HG03520 (cell line): ENCODE results near the gene CFDP1.
A peak's percentile ranks its signal among the peaks of the same experiment; 100 is the strongest.
"Not testable (repeated sequence)": the region's sequence is repeated elsewhere in the genome, so short reads cannot be mapped to it uniquely, and the experiment has no call there.

Experiments
- ATAC-seq: cut with Tn5 transposase; IDR thresholded peaks from one replicate; pipeline ENCODE4 v1.9.1; 2021; ENCODE audit warnings: mild to moderate bottlenecking, moderate library complexity; ENCODE audit not compliant: unreplicated experiment

The CFDP1 gene

DNA sequence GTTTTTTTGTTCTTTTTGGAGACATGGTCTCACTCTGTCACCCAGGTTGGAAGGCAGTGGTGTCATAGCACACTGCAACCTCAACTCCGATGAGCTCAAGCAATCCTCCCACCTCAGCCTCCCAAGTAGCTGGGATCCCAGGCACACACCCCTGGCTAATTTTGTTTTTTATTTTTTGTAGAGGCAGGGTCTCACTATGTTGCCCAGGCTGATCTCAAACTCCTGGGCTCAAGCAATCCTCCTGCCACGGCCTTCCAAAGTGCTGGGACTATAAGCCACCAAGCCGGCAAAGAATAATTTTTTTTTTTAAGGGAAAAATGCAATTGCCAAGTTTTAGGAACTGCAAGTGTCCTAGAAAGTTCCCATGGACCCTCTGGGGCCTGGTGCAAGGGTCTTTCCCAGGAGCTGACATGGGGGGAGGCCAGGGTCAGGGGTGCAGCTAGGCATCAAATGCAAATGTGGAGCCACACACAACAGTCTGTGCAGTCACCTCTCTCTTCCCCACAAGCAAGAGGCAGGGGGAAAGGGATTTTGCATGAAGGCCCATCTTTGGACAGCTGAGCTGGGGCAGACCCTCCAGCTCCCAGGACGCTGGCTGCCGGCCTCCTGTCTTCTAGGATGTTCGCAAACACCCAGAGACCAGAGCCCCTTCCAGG lies 161.7 kb downstream of the CFDP1 start:
- ATAC-seq = no peak

DNA sequence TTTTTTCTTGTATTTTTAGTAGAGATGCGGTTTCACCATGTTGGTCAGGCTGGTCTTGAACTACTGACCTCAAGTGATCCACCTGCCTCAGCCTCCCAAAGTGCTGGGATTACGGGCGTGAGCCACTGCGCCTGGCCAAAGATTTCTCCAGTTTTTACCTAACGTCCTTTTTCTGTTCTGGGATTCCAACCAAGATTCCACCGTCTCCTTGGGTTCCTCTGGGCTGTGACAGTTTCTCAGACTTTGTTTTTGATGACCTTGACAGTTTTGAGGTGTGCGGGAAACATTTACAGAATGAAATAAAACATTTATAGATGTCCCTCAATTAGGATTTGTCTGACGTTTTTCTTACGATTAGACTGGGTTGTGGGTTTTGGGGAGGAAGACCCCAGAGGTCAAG lies 163.9 kb downstream of the CFDP1 start:
- not testable (repeated sequence) for ATAC-seq

DNA sequence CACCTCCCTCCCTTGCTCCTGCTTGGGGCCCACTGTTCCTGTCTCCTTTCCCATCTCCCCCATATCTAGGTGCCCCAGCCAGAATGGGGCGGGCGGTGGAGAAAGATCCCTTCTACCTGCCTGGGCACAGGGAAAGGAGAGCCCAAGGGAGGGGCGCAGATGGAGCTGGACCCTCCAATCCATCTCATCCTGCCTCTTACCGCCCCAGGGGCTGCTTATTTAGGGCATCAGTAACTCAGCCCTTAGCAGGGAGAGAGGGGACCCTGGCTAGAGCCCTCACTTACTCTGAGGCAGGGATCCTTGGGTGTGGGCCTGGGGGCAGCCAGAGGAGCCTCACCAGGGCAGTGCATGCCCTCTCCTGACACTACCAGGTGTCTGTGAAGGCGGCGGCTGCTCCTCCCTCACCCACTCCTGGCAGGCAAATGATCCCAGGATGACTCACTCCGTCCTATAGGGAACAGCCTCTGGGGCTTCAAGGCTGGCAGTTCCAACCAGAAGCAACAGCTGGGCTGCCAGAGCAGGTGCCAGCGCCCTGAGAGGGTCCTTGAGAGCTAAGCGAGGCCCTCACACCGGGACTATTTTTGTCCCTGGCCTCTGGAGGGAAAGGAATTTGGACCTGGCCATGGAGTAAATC lies 165.6 kb downstream of the CFDP1 start:
- ATAC-seq = no peak

DNA sequence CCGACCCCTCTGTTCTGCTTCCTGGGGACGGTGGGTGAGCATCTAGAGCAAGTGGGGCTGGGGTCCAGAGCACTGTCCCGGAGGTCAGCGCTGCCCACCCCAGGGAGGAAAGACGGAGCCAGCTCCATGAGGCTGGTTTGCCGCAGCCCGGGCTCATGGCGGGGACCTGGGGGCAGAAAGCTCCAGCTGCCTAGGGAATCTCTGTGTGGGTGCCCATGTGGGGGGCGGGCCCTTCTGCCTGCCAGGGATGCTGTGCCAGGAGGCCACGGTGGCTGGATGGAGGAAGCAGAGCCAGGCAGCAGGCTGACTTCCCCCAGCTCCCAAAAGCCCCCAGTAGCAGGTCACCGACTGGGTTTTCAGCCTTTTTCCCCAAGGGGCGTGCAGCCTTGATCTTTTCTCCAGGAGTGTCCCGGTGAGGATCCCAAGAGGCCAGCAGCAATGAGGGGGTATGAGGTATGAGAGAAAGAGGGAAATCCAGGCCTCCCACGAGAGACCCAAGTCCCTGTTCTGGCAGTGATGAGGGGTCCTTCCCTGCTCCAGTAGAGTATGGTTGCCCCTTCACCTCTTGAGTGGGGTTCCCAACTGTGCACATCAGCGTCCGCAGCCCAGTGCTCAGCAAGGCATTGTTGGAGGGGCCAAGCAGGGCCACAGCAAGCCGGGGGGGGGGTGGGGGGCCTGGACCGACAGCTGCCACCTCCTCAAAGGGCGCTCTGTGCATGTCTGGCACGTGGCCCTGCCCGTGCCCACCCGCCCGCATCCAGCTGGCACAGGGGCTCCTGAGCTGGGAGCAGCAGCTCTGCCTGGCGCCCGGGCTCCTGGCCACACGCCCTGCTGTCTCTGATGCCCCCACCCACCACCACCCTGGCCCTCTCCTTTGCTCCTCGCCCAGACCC lies 166.3 kb downstream of the CFDP1 start:
- no peak for ATAC-seq

DNA sequence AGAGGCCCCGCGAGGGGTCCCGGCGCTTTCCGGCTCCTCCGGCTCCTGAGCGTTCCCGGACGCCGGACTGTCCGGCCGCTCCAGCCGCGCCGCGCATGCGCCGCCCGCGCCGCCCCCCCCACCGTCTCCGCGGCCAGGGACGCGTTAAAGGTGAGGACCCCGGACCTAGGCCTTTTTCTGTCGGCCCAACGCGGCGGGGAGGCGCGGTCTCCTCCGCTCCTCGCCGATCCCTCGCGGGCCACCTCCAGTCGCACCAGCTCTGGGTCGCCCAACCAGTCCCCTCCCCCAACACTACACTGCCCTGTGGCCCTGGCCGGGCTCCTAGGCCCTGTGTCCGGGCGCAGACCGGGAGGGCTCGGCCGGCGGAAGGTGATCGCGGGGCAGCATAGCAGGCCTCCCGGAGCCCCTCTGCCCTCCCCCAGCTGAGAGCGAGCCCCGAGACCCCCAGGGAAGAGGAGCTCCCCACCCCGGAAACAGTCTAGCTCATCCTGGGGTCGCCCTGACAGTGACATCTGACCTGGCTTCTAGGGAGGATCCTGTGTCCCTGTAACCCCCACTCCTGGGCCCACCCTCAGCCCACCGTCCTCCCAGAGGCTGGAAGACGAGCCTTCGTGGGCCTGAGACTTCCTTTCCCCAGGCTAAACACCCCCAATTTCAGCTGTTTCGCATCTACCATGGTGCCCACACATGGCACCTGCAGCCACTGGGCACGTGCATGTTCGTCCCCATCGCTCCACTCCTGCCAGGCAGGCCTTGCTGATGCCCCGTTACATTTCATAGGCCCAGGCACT lies 167.2 kb downstream of the CFDP1 start:
- peak; percentile 77 for ATAC-seq

DNA sequence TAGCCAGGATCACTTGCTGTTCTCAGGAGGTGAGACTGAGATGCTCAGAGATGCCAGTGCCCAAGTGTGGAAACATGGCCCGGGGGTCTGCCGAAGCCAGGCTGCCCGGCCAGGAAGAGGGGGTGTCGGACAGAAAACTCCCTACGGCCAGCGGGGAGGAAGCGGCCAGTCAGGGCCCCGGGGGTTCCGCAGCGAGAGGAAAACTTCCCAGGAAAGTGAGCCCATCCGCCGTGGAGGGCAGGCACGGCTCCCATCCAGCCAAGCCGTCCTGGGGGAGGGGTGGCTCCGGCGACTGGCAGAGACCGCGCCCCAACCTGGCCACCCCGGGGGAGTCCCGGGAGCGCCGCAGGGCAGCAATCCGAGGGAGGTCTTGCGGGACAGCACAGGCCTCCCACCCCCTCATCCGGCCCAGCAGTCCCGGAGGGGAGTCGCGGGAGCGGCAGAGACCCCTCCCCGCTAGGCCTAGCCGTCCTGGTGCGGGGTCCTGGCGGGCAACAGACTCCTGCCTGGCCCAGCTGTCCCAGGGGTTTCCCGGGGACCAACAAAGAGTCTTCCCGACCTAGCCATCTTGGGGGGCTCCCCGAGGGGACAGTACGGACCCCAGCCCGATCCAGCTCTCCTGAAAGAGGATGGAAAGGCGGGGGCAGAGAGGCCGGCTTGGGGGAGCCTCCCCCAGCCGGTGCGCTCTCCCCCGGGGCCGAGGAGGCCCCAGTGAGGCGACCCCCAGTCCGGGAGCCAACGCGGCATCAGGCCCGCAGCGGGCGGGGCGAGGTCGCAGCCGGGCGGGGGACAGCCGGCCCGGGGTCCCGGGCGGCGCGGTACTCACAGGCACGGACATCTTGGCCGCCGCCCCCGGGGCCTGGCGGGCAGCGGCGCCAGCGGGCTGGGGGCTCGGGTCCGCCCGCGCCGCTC lies 168.0 kb downstream of the CFDP1 start:
- ATAC-seq = no peak

DNA sequence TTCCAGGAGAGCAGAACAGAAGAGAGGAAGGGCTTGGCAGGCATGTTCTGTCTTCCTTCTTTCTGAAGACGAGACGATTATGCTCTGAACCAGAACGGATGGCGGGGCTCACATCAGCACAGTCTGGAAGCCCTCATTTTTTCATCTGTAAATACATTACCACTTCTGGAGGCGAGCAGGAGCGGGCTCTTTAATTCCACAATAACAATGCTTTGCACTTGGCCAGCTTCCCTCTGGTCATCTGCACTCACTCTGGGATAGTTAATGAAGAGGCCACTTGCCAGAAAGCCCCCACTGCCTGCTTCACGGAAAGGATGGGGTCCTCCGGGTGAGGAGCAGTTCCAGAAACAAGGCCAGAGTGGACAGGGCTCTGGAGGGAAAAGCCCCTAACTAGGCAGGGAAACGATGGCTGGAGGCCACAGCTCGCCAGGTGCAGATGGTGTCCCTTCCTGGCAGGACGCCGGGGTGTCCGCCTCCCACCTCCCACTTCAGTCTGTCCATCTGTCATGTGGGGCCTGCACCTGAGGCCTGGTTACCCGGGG lies 168.8 kb downstream of the CFDP1 start:
- ATAC-seq = no peak

DNA sequence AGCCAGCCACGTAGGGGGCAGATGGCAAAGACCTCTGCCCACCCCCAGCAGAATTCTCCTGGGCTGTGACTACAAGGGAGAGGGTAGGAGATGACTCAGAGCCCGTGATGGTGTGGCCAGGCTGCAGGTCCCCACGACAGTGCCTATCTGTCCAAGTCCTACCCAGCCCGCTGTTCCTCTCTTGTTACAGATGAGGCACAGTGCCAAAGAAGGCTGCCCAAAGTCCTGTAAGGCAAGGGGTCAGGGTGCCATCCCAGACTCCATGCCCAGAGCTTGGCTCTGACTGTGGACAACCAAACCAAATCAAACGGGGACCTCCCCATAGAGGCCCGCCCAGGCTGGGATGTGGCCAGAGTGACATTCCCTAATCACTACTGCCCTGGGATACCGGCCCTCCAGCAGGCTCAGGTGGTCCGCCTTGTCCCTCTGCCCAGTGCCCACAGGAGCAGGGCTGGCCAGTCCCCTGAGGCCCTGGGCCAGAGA lies 169.3 kb downstream of the CFDP1 start:
- ATAC-seq = no peak

DNA sequence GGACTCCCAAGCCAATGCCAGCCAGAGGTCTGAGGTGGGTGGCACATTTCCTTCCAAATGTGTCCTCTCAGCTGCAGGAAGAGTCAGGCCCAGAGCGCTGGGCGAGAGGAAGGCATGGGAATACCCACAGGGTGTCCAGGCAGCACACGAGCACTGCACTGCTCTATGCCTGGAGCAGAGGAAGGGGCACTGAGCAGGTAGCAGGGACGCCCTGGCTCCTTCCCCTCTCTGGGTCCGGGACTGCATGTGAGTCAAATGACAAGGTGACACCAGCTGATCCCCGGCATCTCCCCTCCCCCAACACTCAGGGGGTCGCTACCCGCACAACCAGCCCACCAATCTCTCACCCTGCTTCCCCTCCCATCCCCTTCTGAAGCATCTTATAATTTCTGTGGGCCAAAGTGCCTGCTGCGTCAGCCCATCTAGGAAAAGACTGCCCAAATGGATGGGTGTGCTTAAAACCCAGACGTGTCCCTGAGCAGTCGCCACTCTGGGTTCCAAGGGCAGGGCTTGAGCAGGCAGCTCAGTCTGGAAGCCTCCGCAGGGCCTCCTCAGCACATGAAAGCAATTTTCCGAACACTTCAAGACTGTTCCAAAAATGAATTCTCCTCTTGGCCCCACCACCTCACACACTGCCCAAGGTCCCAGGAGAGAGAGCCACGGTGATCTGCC lies 169.9 kb downstream of the CFDP1 start:
- ATAC-seq = no peak

DNA sequence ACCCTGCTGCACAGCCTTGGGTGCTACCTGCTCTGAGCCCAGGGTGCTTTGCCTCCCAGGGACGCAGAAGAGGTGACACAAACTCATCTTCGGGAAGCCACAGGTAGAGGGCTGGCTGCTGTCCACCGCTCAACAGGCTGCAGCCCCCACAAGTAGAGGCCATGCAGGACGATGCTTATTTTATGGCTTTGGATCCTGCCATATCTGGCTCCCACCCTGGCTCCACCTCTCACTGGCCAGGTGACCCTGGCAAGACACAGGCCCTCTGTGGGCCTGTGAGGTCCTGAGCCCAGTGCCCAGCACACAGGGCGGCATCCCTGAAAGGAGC lies 170.5 kb downstream of the CFDP1 start:
- no peak for ATAC-seq

DNA sequence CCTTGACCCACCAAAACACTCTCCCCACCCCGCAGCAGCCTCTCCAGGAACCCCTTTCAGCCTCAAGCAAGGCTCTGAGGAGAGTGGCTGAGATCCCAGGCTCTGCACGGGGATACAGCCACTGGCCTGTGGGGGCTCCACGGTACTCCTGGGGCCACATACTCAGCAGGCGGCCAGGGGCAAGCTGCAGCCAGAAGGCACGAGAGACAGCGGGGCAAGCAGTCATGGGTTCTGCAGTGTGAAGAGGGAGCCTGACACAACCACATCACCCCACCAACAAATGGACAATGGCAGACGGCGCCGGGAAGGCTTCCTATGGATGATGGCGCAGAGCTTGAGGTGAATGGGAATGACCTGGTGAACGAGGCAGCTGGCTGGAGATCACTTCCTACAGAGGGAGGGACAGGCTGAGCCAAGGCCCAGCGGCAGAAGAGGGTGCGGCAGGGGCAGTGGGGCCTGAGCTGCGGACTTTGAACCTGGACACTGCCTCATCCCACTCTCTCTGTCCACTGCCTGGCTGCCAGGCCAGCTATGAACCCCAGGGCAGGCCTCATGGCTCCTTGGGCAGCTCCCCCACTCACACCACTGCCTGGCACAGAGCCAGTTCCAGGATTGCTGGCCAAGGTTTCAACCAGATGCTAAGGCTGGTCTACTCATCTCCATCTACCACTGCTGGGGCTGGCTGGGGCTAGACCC lies 171.1 kb downstream of the CFDP1 start:
- no peak for ATAC-seq

DNA sequence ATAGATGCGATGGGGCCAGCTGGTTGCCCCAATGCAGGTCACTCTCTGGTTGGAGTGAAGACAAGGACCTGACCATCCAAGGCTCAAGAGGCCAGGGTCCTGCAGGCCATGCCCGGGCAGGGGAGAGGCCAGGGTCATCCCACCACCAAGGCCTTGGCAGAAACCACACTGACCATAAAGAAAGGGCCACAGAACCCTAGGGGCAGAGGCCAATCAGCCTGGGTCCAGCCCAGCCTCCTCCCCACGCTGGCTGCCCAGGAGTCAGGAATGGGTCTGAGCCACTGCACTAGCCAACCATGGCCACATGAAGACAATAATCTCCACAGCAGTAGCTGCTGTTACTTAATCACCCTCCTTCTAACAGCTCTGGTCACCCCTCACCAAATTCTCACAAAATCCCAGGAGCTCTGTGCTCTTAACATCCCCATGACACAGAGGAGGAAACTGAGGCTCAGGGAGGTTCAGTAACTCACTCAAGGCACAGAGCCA lies 171.7 kb downstream of the CFDP1 start:
- no peak for ATAC-seq

DNA sequence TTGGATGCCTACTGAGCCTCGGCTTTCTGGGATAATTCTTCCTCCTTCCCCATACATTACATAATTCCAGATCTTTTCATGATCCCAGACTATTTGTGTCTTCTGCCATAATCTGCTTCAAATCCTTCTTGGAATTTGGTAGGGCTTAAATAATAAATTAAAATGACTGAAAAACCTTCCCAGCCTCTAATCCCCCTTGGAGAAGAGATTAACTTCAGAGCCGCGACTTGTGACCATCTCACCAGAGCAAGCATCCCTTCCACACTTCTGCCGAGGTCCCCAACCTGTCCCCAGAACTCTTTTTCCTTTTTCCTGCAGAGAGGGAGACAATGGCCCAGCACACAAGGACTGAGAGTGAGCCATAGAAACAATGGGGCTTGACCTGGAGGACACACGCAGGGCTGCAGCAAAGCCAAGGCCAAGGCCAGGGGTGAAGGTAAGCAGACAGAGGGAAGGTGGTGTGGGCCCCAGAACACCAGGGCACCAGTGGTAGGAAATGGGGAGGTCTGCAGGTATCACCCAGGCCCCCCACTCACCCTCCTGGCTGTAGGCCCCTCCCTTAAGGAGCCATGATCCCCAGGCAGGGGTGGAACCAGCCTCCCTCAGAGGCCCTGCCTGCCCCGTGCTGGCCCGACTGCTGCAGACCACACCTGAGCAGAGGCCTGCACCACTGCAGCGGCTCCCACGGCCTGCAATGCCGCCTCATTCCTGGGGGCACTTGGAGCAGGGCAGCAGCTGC lies 172.3 kb downstream of the CFDP1 start:
- ATAC-seq = no peak

DNA sequence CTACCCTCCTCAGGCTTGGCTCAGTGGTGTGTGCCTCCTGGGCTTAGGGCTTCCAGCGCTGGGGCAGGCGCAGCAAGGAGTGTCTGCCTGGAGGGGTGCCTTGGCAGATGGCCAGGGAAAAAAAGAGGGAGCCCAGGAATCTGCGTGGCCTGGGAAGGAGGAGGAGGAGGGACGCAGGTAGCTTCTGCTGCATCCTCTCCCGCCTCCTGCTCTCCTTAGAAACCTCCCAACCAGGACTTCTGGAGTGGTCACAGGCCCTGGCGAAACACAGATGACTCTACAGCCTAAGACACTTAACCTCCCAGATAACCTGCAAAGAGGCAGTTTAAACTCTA lies 174.5 kb downstream of the CFDP1 start:
- ATAC-seq = no peak

DNA sequence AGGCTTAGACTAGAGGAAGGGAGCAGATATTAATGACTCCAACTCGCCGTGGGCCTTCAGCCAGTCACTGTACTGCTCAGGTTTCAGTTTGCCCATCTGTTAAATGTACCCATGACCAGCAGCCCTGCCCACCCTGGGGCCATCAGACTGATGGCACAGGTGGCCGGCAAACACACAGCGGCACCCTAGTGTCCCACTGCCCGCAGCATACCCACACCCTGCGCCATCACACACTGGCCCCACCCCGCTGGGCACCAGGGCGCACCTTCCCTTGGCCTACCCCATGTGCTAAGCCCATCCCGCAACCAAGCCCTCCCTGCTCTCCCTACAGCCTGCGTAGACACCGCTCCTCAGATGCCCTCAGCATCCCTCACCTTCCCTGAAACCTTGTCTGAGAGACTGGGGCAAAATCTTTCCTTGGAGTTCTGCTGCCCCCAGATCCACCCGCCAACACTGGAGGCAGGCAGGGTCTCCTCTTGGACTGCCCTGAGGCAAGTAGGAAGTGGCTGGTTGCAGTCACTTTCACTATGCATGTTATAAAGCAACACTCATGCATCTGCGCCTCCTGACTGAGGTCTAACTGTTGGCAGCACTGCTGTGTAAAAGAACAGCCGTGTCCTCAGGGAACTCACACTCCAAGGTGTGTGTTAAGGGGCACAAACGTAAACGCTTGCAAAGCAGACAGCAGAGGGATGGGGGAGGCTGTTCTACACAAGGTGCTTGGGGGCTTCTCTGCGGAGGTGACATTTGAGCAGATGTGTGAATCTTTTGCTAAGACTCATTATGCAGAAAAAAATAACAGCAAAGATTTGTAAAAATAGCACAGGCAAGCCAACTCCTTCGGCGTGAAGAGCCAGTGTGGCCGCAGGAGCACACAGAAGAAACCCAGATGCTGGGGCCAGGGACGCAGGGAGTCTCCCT lies 175.2 kb downstream of the CFDP1 start:
- ATAC-seq = no peak

DNA sequence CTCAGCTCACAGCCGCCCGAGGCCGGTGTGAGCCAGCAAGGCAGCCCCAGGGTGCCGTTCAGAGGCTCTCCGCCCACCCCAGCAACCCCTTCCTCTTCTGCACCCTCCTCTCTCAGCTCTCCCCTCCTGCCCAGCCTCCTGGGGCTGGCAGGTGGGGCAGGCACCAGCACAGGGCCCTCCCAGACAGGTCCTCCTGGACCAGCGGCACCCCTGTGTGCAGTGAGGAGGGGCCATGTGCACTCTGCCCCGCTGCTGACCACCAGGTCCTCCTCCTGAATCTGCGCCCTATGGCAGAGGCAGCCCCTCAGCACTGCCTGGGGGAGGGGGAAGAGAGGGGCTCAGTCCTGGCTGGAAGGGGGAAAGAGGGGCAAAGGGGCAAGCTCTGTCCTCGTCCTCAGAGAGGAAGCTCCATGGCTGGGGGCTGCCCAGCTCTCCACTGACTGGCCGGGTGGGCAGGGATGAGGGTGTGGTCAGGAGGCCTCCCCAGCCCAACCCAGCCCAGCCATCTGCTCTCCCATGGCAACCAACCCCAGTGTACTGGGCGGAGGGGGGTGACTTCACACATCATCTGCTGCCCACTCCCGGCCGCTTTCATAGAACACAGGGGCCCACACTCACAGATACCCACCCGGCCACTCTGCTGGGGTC lies 176.5 kb downstream of the CFDP1 start:
- ATAC-seq = no peak
